IPS-18a (cell line): ENCODE data around the gene SRPK3.
"Not testable (repeated sequence)": the region's sequence is repeated elsewhere in the genome, so short reads cannot be mapped to it uniquely, and the experiment has no call there.

ENCODE experiments used
- H3K27ac ChIP-seq: one replicate; pipeline ENCODE4 v1.5.1; 2013; ENCODE audit warnings: low read length
- H3K27me3 ChIP-seq: one replicate; pipeline ENCODE4 v1.6.1; 2013; ENCODE audit warnings: mild to moderate bottlenecking, low read length; ENCODE audit not compliant: control insufficient read depth, insufficient read depth
- H3K36me3 ChIP-seq: one replicate; pipeline ENCODE4 v1.6.1; 2013; ENCODE audit warnings: low read depth, low read length; ENCODE audit not compliant: control insufficient read depth
- H3K4me1 ChIP-seq: one replicate; pipeline ENCODE4 v1.6.1; 2013; ENCODE audit warnings: low read depth, low read length; ENCODE audit not compliant: control insufficient read depth
- H3K4me3 ChIP-seq: one replicate; pipeline ENCODE4 v1.5.1; 2013; ENCODE audit warnings: low read length
- H3K9ac ChIP-seq: one replicate; pipeline ENCODE4 v1.6.1; 2013; ENCODE audit warnings: mild to moderate bottlenecking, low read length, moderate library complexity
- H3K9me3 ChIP-seq: one replicate; pipeline ENCODE4 v1.6.1; 2013; ENCODE audit warnings: low read depth, low read length; ENCODE audit not compliant: control insufficient read depth

Gene SRPK3

DNA sequence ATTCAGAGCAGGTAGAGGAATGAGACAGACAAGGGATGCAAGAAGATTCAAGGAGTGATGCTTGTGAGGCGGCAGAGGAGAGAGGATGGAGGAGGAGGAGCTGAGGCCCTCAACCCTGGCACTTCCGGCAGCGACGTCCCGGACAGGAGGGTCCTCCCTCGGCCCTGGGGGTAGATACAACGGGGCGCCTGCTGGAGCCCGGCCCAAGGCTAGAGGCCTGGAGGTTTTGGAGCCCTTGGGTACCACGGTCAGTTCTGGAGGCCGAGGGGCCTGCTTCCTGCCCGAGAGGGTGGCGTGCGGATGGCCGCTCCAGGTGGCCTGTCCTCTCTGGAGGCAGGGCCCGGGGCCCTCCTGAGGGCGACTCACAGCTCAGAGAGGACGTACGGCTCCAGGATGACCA, 27.1 kb downstream of the SRPK3 start:
- no peak overlapping the region for H3K4me3 ChIP-seq
- no peaks in the 10 kb centered on the region for H3K27me3 ChIP-seq
- peaks cover under 1% of the 10 kb centered on the region for H3K9me3 ChIP-seq
- no peak overlapping the region for H3K27ac ChIP-seq
- H3K9ac ChIP-seq, result no peak overlapping the region
- H3K36me3 ChIP-seq, result no peaks in the 10 kb centered on the region
- peaks cover 3% of the 10 kb centered on the region for H3K4me1 ChIP-seq

DNA sequence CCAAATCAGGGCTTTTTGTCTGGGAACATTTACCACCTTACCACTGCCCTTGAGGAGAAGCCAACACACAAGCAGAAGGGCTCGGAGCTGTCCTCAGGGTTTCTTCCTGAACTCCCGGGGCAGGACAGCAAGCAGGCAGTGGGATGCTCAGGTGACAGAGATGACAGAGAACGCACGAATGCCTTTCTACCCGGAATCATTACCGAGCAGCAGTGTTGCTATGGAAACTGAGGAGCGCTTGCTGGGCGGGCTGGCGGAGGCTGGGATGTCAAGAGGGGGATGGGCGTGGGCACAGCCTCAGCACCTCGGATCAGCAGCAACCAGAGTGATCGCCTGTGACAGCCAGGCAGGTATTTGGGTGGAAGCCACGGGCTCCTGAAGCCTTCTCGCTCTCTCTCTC, 31.4 kb downstream of the SRPK3 start:
- no peaks in the 10 kb centered on the region for H3K27me3 ChIP-seq
- peaks cover 5% of the 10 kb centered on the region for H3K4me1 ChIP-seq
- H3K36me3 ChIP-seq, result no peaks in the 10 kb centered on the region
- no peak overlapping the region for H3K27ac ChIP-seq
- no peak overlapping the region for H3K4me3 ChIP-seq
- no peak overlapping the region for H3K9ac ChIP-seq
- no peaks in the 10 kb centered on the region for H3K9me3 ChIP-seq

DNA sequence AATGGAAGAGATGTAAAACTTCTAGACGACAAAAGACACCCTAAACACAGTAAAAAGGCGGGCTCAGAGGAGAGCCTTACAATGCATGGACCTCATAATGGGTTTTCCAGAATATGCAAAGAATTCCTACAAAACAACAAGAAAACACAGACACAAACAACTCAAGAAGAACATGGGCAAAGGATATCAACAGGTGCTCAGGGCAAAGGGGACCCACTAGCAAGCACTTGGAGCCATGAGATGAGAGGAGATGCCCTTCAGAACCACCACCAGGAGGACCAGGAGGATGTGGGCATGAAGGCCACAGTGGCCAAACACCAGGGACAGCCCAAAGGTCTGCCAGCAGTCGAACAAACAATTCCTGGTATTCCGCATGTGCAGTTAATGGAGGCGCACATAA, 32.3 kb downstream of the SRPK3 start:
- Histone ChIP-seq H3K4me1 (peaks cover 5% of the 10 kb centered on the region), H3K27ac (no peak overlapping the region), H3K9me3 (peaks cover 4% of the 10 kb centered on the region), H3K36me3 (no peaks in the 10 kb centered on the region), H3K27me3 (no peaks in the 10 kb centered on the region), H3K9ac (no peak overlapping the region), H3K4me3 (no peak overlapping the region)

DNA sequence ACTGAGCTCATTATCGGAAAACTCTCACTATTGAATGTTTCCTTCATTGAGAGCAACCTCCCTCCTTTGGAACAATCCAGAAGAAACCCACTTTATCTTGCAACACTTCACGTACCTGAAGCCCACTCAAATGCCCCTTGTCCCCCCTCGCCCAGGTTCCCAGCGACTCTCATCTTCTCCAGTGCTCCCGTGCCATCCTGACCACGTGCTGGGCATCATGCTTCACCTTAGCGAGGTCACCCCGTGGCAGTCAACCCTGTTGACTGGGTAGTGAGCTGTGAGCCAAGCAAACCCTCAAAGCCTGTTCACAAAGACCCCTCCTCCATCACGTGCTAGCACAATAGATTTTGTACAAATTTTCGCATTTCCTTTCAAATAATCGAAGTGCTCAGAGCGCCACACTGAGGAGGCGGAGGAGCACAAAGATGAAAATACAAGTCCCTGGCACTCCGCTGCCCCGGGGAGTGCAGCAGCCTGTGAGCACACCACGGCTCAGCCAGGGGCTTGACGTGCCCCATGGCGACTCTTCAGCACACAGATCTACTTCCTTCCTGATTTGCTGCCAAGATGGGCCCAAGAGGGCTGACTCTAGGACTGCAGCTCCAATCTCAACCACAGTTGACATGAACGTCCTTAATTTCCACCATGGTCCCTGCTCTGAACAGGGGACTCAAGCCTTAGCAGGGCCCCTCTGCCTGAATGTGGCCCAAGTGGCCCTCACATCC, 33.9 kb downstream of the SRPK3 start:
- H3K9ac ChIP-seq, result no peak overlapping the region
- H3K9me3 ChIP-seq, result peaks cover 4% of the 10 kb centered on the region
- H3K4me3 ChIP-seq, result no peak overlapping the region
- peaks cover 7% of the 10 kb centered on the region for H3K4me1 ChIP-seq
- no peaks in the 10 kb centered on the region for H3K36me3 ChIP-seq
- no peaks in the 10 kb centered on the region for H3K27me3 ChIP-seq
- H3K27ac ChIP-seq, result no peak overlapping the region

DNA sequence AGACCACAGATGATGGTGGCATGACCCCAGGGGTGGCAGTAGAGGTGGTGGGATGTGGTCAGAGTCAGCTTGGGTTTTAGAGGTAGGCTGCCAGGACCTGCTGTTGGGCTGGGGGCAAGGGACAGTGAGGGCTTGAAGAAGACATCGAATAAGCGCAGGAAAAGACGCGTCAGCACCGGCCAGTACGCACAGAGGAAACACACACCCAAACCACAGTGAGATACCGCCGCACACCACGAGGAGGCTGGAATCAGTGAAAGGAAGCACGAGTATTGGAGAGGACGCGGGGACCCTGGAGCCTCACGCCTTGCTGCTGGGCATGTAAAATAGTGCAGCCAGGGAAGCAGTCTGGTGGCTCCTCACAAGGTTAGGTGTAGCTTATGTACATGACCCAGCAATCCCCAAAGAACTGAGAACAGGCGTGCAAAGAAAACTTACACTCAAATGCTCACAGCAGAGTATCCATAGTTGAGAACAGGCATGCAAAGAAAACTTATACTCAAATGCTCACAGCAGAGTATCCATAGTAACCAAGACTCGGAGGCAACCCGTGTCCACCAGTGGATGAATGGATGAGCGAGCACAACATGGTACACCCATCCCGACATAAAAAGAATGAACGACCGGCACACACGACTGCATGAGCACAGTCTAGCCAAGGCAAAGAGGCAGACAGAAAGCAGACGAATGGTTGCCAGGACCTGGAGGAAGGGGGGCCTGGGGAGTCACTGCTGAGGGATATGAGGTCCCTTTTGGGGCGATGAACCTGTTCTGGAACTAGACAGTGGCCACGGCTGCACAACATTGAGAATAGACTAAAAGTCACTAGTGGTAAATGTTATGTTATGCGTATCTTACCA, 36.2 kb downstream of the SRPK3 start:
- Histone ChIP-seq H3K36me3 (no peaks in the 10 kb centered on the region), H3K9ac (no peak overlapping the region), H3K4me1 (peaks cover 7% of the 10 kb centered on the region), H3K27ac (no peak overlapping the region), H3K4me3 (no peak overlapping the region), H3K27me3 (no peaks in the 10 kb centered on the region), H3K9me3 (peaks cover 4% of the 10 kb centered on the region)

DNA sequence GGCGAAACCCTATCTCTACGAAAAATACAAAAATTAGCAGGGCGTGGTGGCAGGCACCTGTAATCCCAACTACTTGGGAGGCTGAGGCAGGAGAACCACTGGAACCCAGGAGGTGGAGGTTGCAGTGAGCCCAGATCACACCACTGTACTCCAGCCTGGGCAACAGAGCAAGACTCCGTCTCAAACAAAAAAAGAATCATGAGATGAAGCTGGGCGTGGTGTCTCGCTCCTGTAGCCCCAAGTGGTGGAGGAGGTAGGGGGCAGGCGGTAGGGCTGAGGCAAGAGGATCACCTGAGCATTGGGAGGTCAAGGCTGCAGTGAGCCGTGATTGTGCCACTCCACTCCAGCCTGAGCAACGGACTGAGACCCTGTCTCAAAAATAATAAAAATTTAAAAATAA, 37.2 kb downstream of the SRPK3 start:
- not testable (repeated sequence) for H3K4me1 ChIP-seq, H3K9ac ChIP-seq, H3K27me3 ChIP-seq, H3K9me3 ChIP-seq, H3K36me3 ChIP-seq, H3K4me3 ChIP-seq, H3K27ac ChIP-seq

DNA sequence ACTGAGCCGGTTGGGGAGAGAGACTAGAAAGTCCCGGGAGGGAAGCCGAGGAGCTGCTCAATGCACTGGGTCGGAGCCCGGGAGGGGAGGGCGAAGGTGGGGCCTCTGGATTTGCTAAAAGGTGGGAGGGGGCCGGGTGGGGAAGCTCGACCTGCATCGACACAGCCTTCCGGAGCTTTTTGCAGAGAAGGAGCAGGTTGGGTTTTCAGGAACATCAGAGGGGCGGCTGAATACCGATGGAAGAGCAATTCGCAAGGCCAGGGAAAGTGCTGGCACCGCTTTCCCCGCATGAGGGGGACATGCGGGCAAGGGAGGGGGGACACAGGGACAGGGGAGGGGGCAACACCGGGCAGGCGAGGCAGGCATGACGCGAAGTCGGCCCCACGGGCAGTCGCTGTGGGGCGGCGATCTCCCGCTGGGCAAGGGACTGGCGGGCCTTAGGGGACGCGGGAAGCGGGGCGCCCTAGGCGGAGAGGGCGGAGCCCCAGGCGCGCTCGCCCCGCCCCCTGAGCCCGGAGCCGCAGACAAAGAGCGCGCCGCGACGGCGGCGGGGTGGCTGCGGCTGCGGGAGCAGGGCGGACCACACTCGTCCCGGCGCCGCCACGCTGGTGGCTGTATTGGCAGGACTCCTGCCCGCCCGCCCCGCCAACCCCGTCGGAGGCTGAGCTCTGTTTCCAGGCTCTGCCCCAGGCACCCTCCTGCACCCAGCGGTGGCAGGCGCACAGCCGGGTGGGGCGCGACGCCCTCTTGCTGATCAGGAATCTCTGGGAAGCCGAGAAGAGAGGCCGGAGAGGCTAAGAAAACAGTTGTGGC, 37.9 kb downstream of the SRPK3 start:
- H3K4me3 ChIP-seq, result peak overlapping the region; percentile 53
- H3K9me3 ChIP-seq, result peaks cover 8% of the 10 kb centered on the region
- no peaks in the 10 kb centered on the region for H3K36me3 ChIP-seq
- no peaks in the 10 kb centered on the region for H3K27me3 ChIP-seq
- H3K4me1 ChIP-seq, result peaks cover 3% of the 10 kb centered on the region
- peak overlapping the region; percentile 43 for H3K9ac ChIP-seq
- no peak overlapping the region for H3K27ac ChIP-seq

DNA sequence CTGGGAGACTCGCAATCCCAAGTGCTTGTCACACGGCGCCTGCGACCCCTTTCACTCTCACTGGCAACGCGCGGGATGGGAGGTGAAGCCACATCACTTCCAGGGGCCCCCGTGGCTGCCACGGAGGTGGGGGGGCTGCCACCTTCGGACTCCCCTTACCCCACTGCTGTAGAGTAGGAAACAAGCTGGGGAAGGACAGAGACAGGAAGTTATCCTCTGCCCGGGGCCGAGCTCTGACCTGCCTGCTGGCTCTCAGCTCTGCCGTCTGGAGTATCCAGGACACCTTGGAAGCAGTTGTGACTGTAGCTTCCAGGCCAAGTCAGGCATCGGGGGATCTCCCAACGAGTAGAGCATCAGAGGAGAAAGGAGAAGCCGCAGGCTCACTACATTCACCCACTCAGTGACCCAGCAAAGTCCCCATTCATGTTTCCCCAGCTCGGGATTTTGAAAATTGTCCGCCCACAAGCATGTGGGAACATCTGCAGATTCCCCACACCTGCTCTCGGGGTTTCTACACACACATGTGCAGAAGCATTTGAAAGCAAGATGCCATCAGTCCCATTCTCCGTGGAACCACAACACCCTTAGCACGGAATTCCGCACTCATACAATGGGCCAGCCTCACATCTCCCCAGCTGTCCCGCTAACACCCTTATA, 38.7 kb downstream of the SRPK3 start:
- Histone ChIP-seq H3K36me3 (no peaks in the 10 kb centered on the region), H3K9me3 (peaks cover 8% of the 10 kb centered on the region), H3K27me3 (no peaks in the 10 kb centered on the region), H3K27ac (no peak overlapping the region), H3K4me1 (peaks cover 3% of the 10 kb centered on the region), H3K9ac (peak overlapping the region; percentile 43), H3K4me3 (peak overlapping the region; percentile 53)

DNA sequence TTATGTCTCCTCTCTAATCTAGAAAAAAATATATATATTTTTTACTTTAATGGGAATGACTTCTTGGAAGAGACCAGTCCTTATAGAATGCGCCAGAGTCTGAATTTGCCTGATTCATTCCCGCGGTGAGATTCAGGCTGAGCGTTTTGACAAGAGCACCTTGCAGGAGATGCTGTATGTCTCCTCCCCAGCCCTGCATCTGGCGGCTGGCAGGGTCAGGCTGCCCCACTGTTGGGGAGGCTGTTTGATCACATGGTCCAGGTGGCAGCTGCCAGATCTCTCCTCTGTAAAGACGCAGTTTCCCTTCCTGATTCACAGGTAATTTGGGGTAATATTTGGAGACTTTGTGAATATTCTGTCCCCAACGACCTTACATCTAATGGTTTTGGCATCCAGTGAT, 39.8 kb downstream of the SRPK3 start:
- no peaks in the 10 kb centered on the region for H3K36me3 ChIP-seq
- H3K9me3 ChIP-seq, result peaks cover 8% of the 10 kb centered on the region
- no peaks in the 10 kb centered on the region for H3K27me3 ChIP-seq
- no peak overlapping the region for H3K4me3 ChIP-seq
- H3K9ac ChIP-seq, result no peak overlapping the region
- H3K27ac ChIP-seq, result no peak overlapping the region
- peaks cover 3% of the 10 kb centered on the region for H3K4me1 ChIP-seq

DNA sequence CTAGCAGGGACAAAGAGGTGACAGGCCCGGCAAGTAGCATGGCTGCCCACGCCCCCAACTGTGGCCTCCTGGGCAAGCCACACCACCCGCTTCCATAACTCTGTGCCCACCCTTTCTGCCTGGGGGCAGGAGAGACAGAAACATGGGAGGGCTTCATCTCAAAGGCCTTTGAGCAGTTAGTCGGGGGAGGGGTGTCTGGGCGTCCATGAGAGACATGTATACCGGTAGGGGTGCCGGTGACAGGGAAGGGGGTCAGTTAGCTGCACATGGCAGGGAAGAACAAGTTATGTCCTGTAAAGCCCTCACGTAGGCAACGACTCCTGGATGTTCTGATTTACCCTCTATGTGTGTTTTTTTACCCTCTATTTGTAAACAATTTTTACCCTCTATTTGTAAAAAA, 40.2 kb downstream of the SRPK3 start:
- H3K4me3 ChIP-seq, result no peak overlapping the region
- no peak overlapping the region for H3K9ac ChIP-seq
- H3K27ac ChIP-seq, result no peak overlapping the region
- H3K36me3 ChIP-seq, result no peaks in the 10 kb centered on the region
- H3K27me3 ChIP-seq, result no peaks in the 10 kb centered on the region
- H3K4me1 ChIP-seq, result peaks cover 3% of the 10 kb centered on the region
- peaks cover 8% of the 10 kb centered on the region for H3K9me3 ChIP-seq

DNA sequence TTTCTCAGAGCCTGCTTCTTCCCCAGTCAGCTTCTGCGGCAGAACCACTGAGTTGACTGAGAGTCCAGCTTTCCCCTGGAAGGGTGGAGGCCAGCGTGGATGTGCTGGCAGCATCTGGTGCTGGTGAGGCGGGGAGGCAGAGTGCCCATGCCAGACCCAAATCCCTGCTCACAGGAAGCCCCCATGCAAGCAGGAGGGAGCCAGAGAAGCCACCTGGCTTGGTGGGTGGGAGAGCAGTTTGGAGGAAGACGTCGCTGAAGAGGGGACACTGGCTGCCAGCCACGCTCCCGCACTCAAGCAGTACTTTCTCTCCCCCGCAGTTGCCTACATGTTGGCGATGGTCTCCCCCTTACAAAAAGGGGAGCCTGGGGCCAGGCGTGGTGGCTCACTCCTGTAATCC, 43.5 kb downstream of the SRPK3 start:
- H3K9me3 ChIP-seq, result peaks cover 4% of the 10 kb centered on the region
- no peaks in the 10 kb centered on the region for H3K36me3 ChIP-seq
- H3K4me3 ChIP-seq, result no peak overlapping the region
- H3K9ac ChIP-seq, result no peak overlapping the region
- H3K27ac ChIP-seq, result no peak overlapping the region
- no peaks in the 10 kb centered on the region for H3K27me3 ChIP-seq
- H3K4me1 ChIP-seq, result peaks cover 3% of the 10 kb centered on the region
